ENCODE results near the gene TAGLN2.

The TAGLN2 gene

DNA sequence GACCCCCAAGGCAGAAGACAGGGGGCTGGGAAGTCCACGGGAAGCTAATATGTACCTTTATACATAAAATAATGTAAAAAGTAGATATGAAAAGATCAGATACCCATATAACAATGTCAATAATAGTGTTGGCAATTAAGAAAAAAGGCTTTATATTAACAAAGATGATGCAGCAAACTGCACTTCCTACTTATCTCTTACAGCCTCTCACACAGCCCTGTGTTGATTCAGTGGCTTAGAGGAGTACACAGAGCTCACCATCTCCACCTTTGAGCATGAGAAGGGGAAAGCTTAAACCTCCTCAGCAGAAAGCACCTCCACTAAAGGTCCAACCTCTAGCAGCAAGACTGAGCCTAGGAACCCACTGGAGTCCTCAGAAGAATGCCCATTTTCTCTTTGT lies 55.7 kb downstream of the TAGLN2 start:
- no peak for DNase-seq (ENCODE audit: low read depth)

DNA sequence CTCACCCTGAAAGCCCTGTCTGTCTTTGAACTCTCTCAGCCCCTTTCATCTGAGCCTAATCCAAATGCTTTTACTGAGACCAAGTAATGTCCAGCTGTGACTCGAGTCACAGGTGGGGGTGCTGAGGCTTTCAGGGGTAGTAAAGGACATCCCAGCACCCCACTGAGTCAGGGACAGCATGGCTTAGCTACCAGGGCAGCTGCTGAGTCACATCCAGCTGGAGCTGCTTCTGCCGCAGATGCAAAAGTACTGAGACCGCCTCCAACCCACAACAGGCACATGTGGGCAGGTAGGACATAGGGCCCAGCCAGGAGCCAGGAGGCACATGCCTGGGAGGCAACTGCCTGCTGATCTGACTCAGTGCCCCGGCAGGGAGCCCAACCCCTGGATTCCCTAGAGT lies 56.1 kb downstream of the TAGLN2 start:
- DNase-seq (ENCODE audit: low read depth): peak; percentile 12

DNA sequence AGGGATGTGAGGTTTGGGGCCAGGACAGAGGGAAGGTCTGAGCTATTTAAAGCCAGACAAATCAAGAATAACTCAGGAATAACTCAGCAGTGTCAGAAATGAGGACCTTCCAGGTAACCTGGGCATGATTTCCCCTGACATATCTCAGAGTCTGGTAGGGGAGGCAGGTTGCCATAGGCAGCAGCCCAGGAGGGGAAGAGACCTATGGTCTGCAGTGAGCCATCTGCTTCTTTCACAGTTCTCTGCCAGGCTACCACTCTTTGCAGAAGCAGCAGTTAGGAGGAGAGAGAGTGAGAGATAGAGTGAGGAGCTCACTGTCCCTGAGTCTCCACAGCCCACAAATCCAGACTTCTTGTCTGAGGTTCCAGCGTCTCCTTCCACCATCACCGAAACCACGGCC lies 56.5 kb downstream of the TAGLN2 start:
- DNase-seq (ENCODE audit: low read depth): no peak
